OCI-LY1 (cell line): Measurements from ENCODE around the gene SLIT3.

Source experiments
- H2AFZ ChIP-seq: fragments of 200-600 bp; sonication (generic), shearing (Covaris generic); 2 replicates; pipeline ENCODE4 v1.6.0; 2014; ENCODE audit warnings: antibody characterized with exemption, mild to moderate bottlenecking, low read length
- H3F3A ChIP-seq: fragments of 200-600 bp; sonication (generic), shearing (Covaris generic); 2 replicates; pipeline ENCODE4 v1.6.0; 2014; ENCODE audit warnings: mild to moderate bottlenecking, antibody characterized with exemption, low read length, moderate library complexity; ENCODE audit not compliant: insufficient read depth
- H3K27ac ChIP-seq: fragments of 200-600 bp; sonication (generic); 2 replicates; pipeline ENCODE4 v1.5.1; 2014; ENCODE audit warnings: low read length, mixed run types, mild to moderate bottlenecking, low read depth; ENCODE audit not compliant: poor library complexity, severe bottlenecking
- H3K27me3 ChIP-seq: fragments of 200-600 bp; sonication (generic); 2 replicates; pipeline ENCODE4 v1.6.0; 2014; ENCODE audit warnings: antibody characterized with exemption, mild to moderate bottlenecking, low read length, moderate library complexity; ENCODE audit not compliant: insufficient read depth
- H3K36me3 ChIP-seq: fragments of 200-600 bp; sonication (generic); 2 replicates; pipeline ENCODE4 v1.6.1; 2014; ENCODE audit warnings: mild to moderate bottlenecking, antibody characterized with exemption, low read length, moderate library complexity, mixed read lengths; ENCODE audit not compliant: insufficient read depth
- H3K4me1 ChIP-seq: fragments of 200-600 bp; sonication (generic); 2 replicates; pipeline ENCODE4 v1.5.1; 2014; ENCODE audit warnings: mild to moderate bottlenecking, low read length, moderate library complexity; ENCODE audit not compliant: insufficient read depth, severe bottlenecking
- H3K4me2 ChIP-seq: fragments of 200-600 bp; sonication (generic), shearing (Covaris generic); 2 replicates; pipeline ENCODE4 v1.6.1; 2014; ENCODE audit warnings: low read length
- H3K4me3 ChIP-seq: fragments of 200-600 bp; sonication (generic); 2 replicates; pipeline ENCODE4 v1.5.1; 2014; ENCODE audit warnings: low read length, low read depth, mild to moderate bottlenecking, mixed read lengths; ENCODE audit not compliant: poor library complexity, severe bottlenecking
- H3K79me2 ChIP-seq: fragments of 200-600 bp; shearing (Covaris generic); 2 replicates; pipeline ENCODE4 v1.6.1; 2016; ENCODE audit warnings: mixed run types, low read length, mixed read lengths; ENCODE audit not compliant: insufficient read depth
- H3K9ac ChIP-seq: fragments of 200-600 bp; sonication (generic), shearing (Covaris generic); 2 replicates; pipeline ENCODE4 v1.6.1; 2014; ENCODE audit warnings: mild to moderate bottlenecking, low read length, mixed read lengths
- H3K9me2 ChIP-seq: fragments of 200-600 bp; sonication (generic), shearing (Covaris generic); 2 replicates; pipeline ENCODE4 v1.6.1; 2014; ENCODE audit warnings: low read depth, mild to moderate bottlenecking, low read length, mixed read lengths
- H3K9me3 ChIP-seq: fragments of 200-600 bp; shearing (Covaris generic); 2 replicates; pipeline ENCODE4 v1.6.1; 2014; ENCODE audit warnings: low read length, mixed read lengths
- H4K20me1 ChIP-seq: fragments of 200-600 bp; sonication (generic), shearing (Covaris generic); 2 replicates; pipeline ENCODE4 v1.6.0; 2016; ENCODE audit warnings: mild to moderate bottlenecking, low read length; ENCODE audit not compliant: insufficient read depth
- CTCF ChIP-seq: fragments of 200-600 bp; sonication (generic), shearing (Covaris generic); IDR thresholded peaks from 2 replicates; pipeline ENCODE4 v1.5.1; 2017; ENCODE audit warnings: mild to moderate bottlenecking, antibody characterized with exemption, low read length, moderate library complexity, mixed read lengths
- EZH2 ChIP-seq: fragments of 200-600 bp; sonication (generic), shearing (Covaris generic); IDR thresholded peaks from 2 replicates; pipeline ENCODE4 v1.8.0; 2017; ENCODE audit warnings: borderline replicate concordance, mixed run types, mild to moderate bottlenecking, antibody characterized with exemption, low read length, moderate library complexity, mixed read lengths

SLIT3 gene

GRCh38 chr5:169051351-169051750, 249.6 kb downstream of the SLIT3 start:
- no peaks in the 10 kb centered on the region for H4K20me1 ChIP-seq
- H3K9me3 ChIP-seq, result no peaks in the 10 kb centered on the region
- no peaks in the 10 kb centered on the region for H3K36me3 ChIP-seq
- H2AFZ ChIP-seq, result no peak overlapping the region
- no peak overlapping the region for H3K4me3 ChIP-seq
- 0 out of 2 replicates have a peak, but pooled peaks cover 7% of the 10 kb centered on the region for H3K27me3 ChIP-seq
- no peak overlapping the region for H3K4me2 ChIP-seq
- H3K79me2 ChIP-seq, result no peaks in the 10 kb centered on the region
- TF ChIP-seq EZH2, result no peak
- no peak for TF ChIP-seq CTCF
- H3K9me2 ChIP-seq, result no peaks in the 10 kb centered on the region
- H3F3A ChIP-seq, result no peaks in the 10 kb centered on the region
- no peak overlapping the region for H3K27ac ChIP-seq
- no peaks in the 10 kb centered on the region for H3K4me1 ChIP-seq
- no peak overlapping the region for H3K9ac ChIP-seq

- Histone ChIP-seq H3K27ac (no peak overlapping the region), H3F3A (no peaks in the 10 kb centered on the region), H3K9me3 (no peaks in the 10 kb centered on the region), H3K9ac (no peak overlapping the region), H3K4me2 (no peak overlapping the region), H2AFZ (no peak overlapping the region), H4K20me1 (no peaks in the 10 kb centered on the region), H3K4me1 (no peaks in the 10 kb centered on the region), H3K4me3 (no peak overlapping the region), H3K79me2 (no peaks in the 10 kb centered on the region), H3K36me3 (no peaks in the 10 kb centered on the region), H3K27me3 (0 out of 2 replicates have a peak, but pooled peaks cover 7% of the 10 kb centered on the region), H3K9me2 (no peaks in the 10 kb centered on the region)
- TF ChIP-seq CTCF (no peak), EZH2 (no peak)
Measured at GRCh38 chr5:169050636-169051035, 250.3 kb downstream of the SLIT3 start.

GRCh38 chr5:169050146-169050571, 250.8 kb downstream of the SLIT3 start:
- Histone ChIP-seq H3K9ac (no peak overlapping the region), H3K27ac (no peak overlapping the region), H3K27me3 (0 out of 2 replicates have a peak, but pooled peaks cover 7% of the 10 kb centered on the region), H4K20me1 (no peaks in the 10 kb centered on the region), H3F3A (no peaks in the 10 kb centered on the region), H3K4me1 (no peaks in the 10 kb centered on the region), H3K36me3 (no peaks in the 10 kb centered on the region), H3K79me2 (no peaks in the 10 kb centered on the region), H3K4me3 (no peak overlapping the region), H3K9me2 (no peaks in the 10 kb centered on the region), H2AFZ (no peak overlapping the region), H3K9me3 (no peaks in the 10 kb centered on the region), H3K4me2 (no peak overlapping the region)
- TF ChIP-seq CTCF, result no peak
- no peak for TF ChIP-seq EZH2
